Caco-2 (cell line): ENCODE measurements around the gene PLEK2. TPM values are rescaled to one million over a fixed set of nuclear protein-coding genes. Genes with fewer than 3 reads are reported as not detected.

Experiments used
- microRNA-seq: library from miRNA; unstranded; fragments of <30 nt; microRNA quantifications from one replicate; pipeline ENCODE4 v1.2.0, GENCODE V29; 2022
- total RNA-seq: library from RNA; stranded (reverse); gene quantifications from 2 replicates; pipeline ENCODE4 v1.2.3, GENCODE V29; 2022

Gene PLEK2
- total RNA-seq, 1 experiment from 2014 or later: 36.5 TPM

Small RNA genes lying within 50 kb of the gene (microRNA-seq; reads per million reads assigned to microRNA genes)
- gene MIR5694: not detected

Other genes starting within 250 kb of the PLEK2 start
- gene GARIN2, start 222.7 kb downstream of the PLEK2 start, total RNA-seq: not detected in 2 replicates
- gene PALS1, start 170.7 kb downstream of the PLEK2 start, total RNA-seq: 42.8 and 47.1 TPM in 2 replicates
- 60.0 and 77.4 TPM in 2 replicates for gene ATP6V1D, start 52.4 kb downstream of the PLEK2 start, total RNA-seq
- gene EIF2S1, start 51.8 kb downstream of the PLEK2 start, total RNA-seq: 144 and 156 TPM in 2 replicates
- 0.19 TPM in 1 of 2 replicates, not detected in the other for gene TMEM229B, start 76.6 kb upstream of the PLEK2 start, total RNA-seq
- gene PLEKHH1, start 121.1 kb upstream of the PLEK2 start, total RNA-seq: 32.4 and 41.2 TPM in 2 replicates
- 16.9 and 20.4 TPM in 2 replicates for gene PIGH, start 188.1 kb upstream of the PLEK2 start, total RNA-seq
- gene ARG2, start 207.8 kb upstream of the PLEK2 start, total RNA-seq: 22.6 and 22.8 TPM in 2 replicates